ENCODE measurements around the gene MPDZ.

Gene MPDZ

GRCh38 chr9:13210306-13210705, 69.2 kb downstream of the MPDZ start:
- H3K36me3 ChIP-seq (ENCODE audit: low read length), result no peaks in the 10 kb centered on the region
- H2AFZ ChIP-seq (ENCODE audit: low read depth, low read length, severe bottlenecking), result no peak overlapping the region
- H3K9ac ChIP-seq (ENCODE audit: low read length), result no peak overlapping the region
- no peak overlapping the region for H3K4me2 ChIP-seq (ENCODE audit: low read depth, low read length, poor library complexity, severe bottlenecking)
- no peaks in the 10 kb centered on the region for H3K9me2 ChIP-seq (replicated peaks; ENCODE audit: insufficient read depth, low read length)
- H3K27ac ChIP-seq (ENCODE audit: low read depth, low read length), result no peak overlapping the region
- no peak for TF ChIP-seq CTCF (IDR thresholded peaks at IDR 0.05; ENCODE audit: insufficient read depth, low read length, poor library complexity, severe bottlenecking)
- TF ChIP-seq EZH2phosphoT487 (conservative IDR thresholded peaks at IDR 0.05; ENCODE audit: low read length), result no peak
- H3F3A ChIP-seq (ENCODE audit: insufficient read depth), result no peaks in the 10 kb centered on the region
- no peaks in the 10 kb centered on the region for H3K27me3 ChIP-seq (ENCODE audit: low read length)
- no peaks in the 10 kb centered on the region for H3K79me2 ChIP-seq (ENCODE audit: insufficient read depth, low read length)
- no peak overlapping the region for H3K4me3 ChIP-seq (ENCODE audit: insufficient read depth, low read length, poor library complexity, severe bottlenecking)
- no peaks in the 10 kb centered on the region for H3K9me3 ChIP-seq (ENCODE audit: insufficient read depth, low read length)
- H4K20me1 ChIP-seq (ENCODE audit: low read depth, low read length), result no peaks in the 10 kb centered on the region

- H3K9me3 ChIP-seq (ENCODE audit: insufficient read depth, low read length), result no peaks in the 10 kb centered on the region
- no peak overlapping the region for H2AFZ ChIP-seq (ENCODE audit: low read depth, low read length, severe bottlenecking)
- no peaks in the 10 kb centered on the region for H3K36me3 ChIP-seq (ENCODE audit: low read length)
- H3K27me3 ChIP-seq (ENCODE audit: low read length), result no peaks in the 10 kb centered on the region
- H3K4me2 ChIP-seq (ENCODE audit: low read depth, low read length, poor library complexity, severe bottlenecking), result no peak overlapping the region
- no peak overlapping the region for H3K4me3 ChIP-seq (ENCODE audit: insufficient read depth, low read length, poor library complexity, severe bottlenecking)
- no peaks in the 10 kb centered on the region for H3F3A ChIP-seq (ENCODE audit: insufficient read depth)
- H4K20me1 ChIP-seq (ENCODE audit: low read depth, low read length), result no peaks in the 10 kb centered on the region
- no peaks in the 10 kb centered on the region for H3K79me2 ChIP-seq (ENCODE audit: insufficient read depth, low read length)
- H3K9me2 ChIP-seq (replicated peaks; ENCODE audit: insufficient read depth, low read length), result no peaks in the 10 kb centered on the region
- H3K9ac ChIP-seq (ENCODE audit: low read length), result no peak overlapping the region
- no peak overlapping the region for H3K27ac ChIP-seq (ENCODE audit: low read depth, low read length)
- no peak for TF ChIP-seq EZH2phosphoT487 (conservative IDR thresholded peaks at IDR 0.05; ENCODE audit: low read length)
- TF ChIP-seq CTCF (IDR thresholded peaks at IDR 0.05; ENCODE audit: insufficient read depth, low read length, poor library complexity, severe bottlenecking), result no peak
These were observed 70.0 kb downstream of the MPDZ start for GRCh38 chr9:13209498-13209897.

GRCh38 chr9:13205824-13206223, 73.7 kb downstream of the MPDZ start:
- Histone ChIP-seq H4K20me1 (ENCODE audit: low read depth, low read length) (no peaks in the 10 kb centered on the region), H2AFZ (ENCODE audit: low read depth, low read length, severe bottlenecking) (no peak overlapping the region), H3K36me3 (ENCODE audit: low read length) (no peaks in the 10 kb centered on the region), H3K79me2 (ENCODE audit: insufficient read depth, low read length) (no peaks in the 10 kb centered on the region), H3K9me3 (ENCODE audit: insufficient read depth, low read length) (no peaks in the 10 kb centered on the region), H3K4me3 (ENCODE audit: insufficient read depth, low read length, poor library complexity, severe bottlenecking) (no peak overlapping the region), H3K9me2 (replicated peaks; ENCODE audit: insufficient read depth, low read length) (no peaks in the 10 kb centered on the region), H3K9ac (ENCODE audit: low read length) (no peak overlapping the region), H3F3A (ENCODE audit: insufficient read depth) (no peaks in the 10 kb centered on the region), H3K27ac (ENCODE audit: low read depth, low read length) (no peak overlapping the region), H3K4me2 (ENCODE audit: low read depth, low read length, poor library complexity, severe bottlenecking) (no peak overlapping the region), H3K27me3 (ENCODE audit: low read length) (no peaks in the 10 kb centered on the region)
- TF ChIP-seq EZH2phosphoT487 (conservative IDR thresholded peaks at IDR 0.05; ENCODE audit: low read length) (no peak), CTCF (IDR thresholded peaks at IDR 0.05; ENCODE audit: insufficient read depth, low read length, poor library complexity, severe bottlenecking) (no peak)

All from SU-DHL-6 (cell line).